Loucy (cell line): ENCODE results near the gene RAC2.

Experiments
- H2AFZ ChIP-seq: fragments of 200-600 bp; sonication (generic); 2 replicates; pipeline ENCODE4 v1.6.0; 2016; ENCODE audit warnings: antibody characterized with exemption, mild to moderate bottlenecking, low read length, moderate library complexity
- H3F3A ChIP-seq: fragments of 200-600 bp; 2 replicates; pipeline ENCODE4 v1.6.0; 2016; ENCODE audit warnings: antibody characterized with exemption, low read depth, mild to moderate bottlenecking
- H3K27me3 ChIP-seq: fragments of 200-600 bp; sonication (generic); 2 replicates; pipeline ENCODE4 v1.6.1; 2014; ENCODE audit warnings: low read length, mild to moderate bottlenecking; ENCODE audit not compliant: insufficient read depth, poor library complexity, severe bottlenecking
- H3K36me3 ChIP-seq: fragments of 200-600 bp; sonication (generic); 2 replicates; pipeline ENCODE4 v1.6.1; 2016; ENCODE audit warnings: low read length; ENCODE audit not compliant: insufficient read depth
- H3K4me1 ChIP-seq: fragments of 200-600 bp; sonication (generic); 2 replicates; pipeline ENCODE4 v1.5.1; 2014; ENCODE audit warnings: low read length, mild to moderate bottlenecking; ENCODE audit not compliant: insufficient read depth, poor library complexity, severe bottlenecking
- H3K4me2 ChIP-seq: fragments of 200-600 bp; sonication (generic); 2 replicates; pipeline ENCODE4 v1.6.0; 2014; ENCODE audit warnings: antibody characterized with exemption, low read length, low read depth, mild to moderate bottlenecking; ENCODE audit not compliant: poor library complexity, severe bottlenecking
- H3K4me3 ChIP-seq: fragments of 200-600 bp; sonication (generic); 2 replicates; pipeline ENCODE4 v1.5.1; 2014; ENCODE audit warnings: low read length, mild to moderate bottlenecking, mixed read lengths; ENCODE audit not compliant: poor library complexity, severe bottlenecking
- H3K79me2 ChIP-seq: fragments of 200-600 bp; sonication (generic); 2 replicates; pipeline ENCODE4 v1.6.1; 2014; ENCODE audit warnings: low read length; ENCODE audit not compliant: insufficient read depth
- H3K9ac ChIP-seq: fragments of 200-600 bp; sonication (generic); 2 replicates; pipeline ENCODE4 v1.6.0; 2014; ENCODE audit warnings: mild to moderate bottlenecking, low read depth, low read length, moderate library complexity; ENCODE audit not compliant: poor library complexity, severe bottlenecking
- H3K9me2 ChIP-seq: fragments of 200-600 bp; sonication (generic); replicated peaks from 2 replicates; pipeline ENCODE4 v1.6.1; 2016; ENCODE audit warnings: low read depth, low read length, mixed read lengths
- H3K9me3 ChIP-seq: fragments of 200-600 bp; sonication (generic); 2 replicates; pipeline ENCODE4 v1.6.1; 2014; ENCODE audit warnings: mild to moderate bottlenecking, antibody characterized with exemption, low read length, low read depth; ENCODE audit not compliant: insufficient read depth
- H4K20me1 ChIP-seq: fragments of 200-600 bp; sonication (generic); 2 replicates; pipeline ENCODE4 v1.6.0; 2014; ENCODE audit warnings: antibody characterized with exemption, low read length, mild to moderate bottlenecking; ENCODE audit not compliant: insufficient read depth, poor library complexity, severe bottlenecking
- EZH2phosphoT487 ChIP-seq: fragments of 200-600 bp; IDR thresholded peaks from 2 replicates; pipeline ENCODE4 v1.6.1; 2018; ENCODE audit warnings: antibody characterized with exemption, mild to moderate bottlenecking, moderate library complexity, borderline replicate concordance
- TF ChIP-seq, protein P1 (sequence below): fragments of 200-600 bp; sonication (generic); conservative IDR thresholded peaks from 2 replicates; pipeline ENCODE4 v1.5.1; 2014; ENCODE audit warnings: mild to moderate bottlenecking, antibody characterized with exemption, low read length

Gene RAC2

DNA sequence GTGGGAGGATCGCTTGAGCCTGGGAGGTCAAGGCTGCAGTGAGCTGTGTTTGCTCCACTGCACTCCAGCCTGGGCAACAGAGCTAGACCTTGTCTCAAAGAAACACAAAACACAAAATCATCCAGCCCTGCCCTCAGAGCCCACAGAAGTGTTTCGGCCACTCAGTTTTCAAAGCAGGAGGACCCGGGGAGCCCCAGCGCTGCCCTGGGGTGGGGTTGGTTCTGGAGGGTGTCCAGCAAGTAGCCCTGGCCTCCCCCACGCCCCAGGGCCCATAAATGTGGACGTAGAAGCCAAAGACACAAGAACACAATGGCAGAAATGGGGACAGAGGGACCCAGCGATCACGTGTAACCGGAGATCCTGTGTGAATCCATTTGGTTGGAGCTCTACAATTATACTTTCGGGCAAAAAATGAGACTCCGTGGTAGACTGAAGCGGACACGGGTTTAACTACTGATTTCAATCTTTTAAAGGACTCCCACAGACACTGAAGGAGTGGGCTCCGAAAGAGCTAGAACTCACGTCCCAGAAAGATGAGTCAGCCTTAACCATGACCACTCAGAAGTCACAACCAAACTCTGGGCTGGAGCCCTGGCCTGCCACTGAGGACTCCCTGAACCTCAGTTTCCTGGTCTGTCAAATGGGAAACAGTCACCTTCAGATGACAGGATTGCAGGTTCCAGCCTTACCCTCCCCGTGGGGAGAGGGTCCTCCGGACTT lies 29.2 kb upstream of the RAC2 start:
- no peak overlapping the region for H3K9ac ChIP-seq
- no peak overlapping the region for H3K4me3 ChIP-seq
- no peaks in the 10 kb centered on the region for H3K9me2 ChIP-seq
- peaks cover 47% of the 10 kb centered on the region for H3K4me1 ChIP-seq
- no peaks in the 10 kb centered on the region for H3K36me3 ChIP-seq
- no peaks in the 10 kb centered on the region for H3K27me3 ChIP-seq
- no peaks in the 10 kb centered on the region for H3K79me2 ChIP-seq
- no peaks in the 10 kb centered on the region for H4K20me1 ChIP-seq
- 0 out of 2 replicates have a peak overlapping the region, but pooled peaks have one; percentile 23 for H2AFZ ChIP-seq
- no peaks in the 10 kb centered on the region for H3F3A ChIP-seq
- H3K4me2 ChIP-seq: peak overlapping the region; percentile 23
- H3K9me3 ChIP-seq: no peaks in the 10 kb centered on the region
- TF ChIP-seq, protein P1, sequence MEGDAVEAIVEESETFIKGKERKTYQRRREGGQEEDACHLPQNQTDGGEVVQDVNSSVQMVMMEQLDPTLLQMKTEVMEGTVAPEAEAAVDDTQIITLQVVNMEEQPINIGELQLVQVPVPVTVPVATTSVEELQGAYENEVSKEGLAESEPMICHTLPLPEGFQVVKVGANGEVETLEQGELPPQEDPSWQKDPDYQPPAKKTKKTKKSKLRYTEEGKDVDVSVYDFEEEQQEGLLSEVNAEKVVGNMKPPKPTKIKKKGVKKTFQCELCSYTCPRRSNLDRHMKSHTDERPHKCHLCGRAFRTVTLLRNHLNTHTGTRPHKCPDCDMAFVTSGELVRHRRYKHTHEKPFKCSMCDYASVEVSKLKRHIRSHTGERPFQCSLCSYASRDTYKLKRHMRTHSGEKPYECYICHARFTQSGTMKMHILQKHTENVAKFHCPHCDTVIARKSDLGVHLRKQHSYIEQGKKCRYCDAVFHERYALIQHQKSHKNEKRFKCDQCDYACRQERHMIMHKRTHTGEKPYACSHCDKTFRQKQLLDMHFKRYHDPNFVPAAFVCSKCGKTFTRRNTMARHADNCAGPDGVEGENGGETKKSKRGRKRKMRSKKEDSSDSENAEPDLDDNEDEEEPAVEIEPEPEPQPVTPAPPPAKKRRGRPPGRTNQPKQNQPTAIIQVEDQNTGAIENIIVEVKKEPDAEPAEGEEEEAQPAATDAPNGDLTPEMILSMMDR: no peak
- no peak for TF ChIP-seq EZH2phosphoT487

DNA sequence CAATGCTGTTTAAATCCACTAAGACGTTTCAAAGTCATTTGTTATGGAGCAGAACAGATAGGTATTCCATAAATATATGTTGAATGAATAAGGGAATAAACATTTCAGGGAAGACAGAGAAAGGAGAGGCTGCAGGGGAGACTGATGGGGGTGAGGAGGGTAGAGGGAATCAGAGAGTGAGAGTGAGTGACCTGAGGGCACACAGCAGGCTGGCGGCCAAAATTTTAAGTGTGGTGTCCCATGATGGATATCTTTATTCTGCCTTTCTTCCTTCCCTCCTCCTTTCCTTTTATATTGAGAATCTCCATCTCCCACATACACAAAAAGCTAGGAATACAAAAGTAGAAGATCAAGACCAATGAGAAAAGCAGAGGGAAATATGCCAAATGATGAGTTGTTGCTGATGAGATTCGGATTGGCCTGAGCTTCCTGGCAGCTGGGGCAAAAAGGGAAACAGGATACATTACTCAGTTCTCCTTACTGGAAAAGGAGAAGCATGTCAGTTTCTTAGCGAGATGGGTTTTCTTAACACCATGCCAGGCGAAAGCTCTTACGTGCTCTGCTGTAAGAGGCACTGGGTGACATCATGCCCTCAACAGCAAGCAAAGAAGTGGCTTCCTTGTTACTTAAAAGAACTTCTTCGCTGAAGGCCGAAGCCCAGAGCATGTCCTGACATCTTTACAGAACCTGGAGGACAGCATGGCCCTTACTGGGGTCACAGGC lies 27.0 kb upstream of the RAC2 start:
- no peak overlapping the region for H2AFZ ChIP-seq
- H3K9me3 ChIP-seq: no peaks in the 10 kb centered on the region
- H3K4me3 ChIP-seq: no peak overlapping the region
- H3K4me1 ChIP-seq: peaks cover 60% of the 10 kb centered on the region
- no peaks in the 10 kb centered on the region for H4K20me1 ChIP-seq
- no peaks in the 10 kb centered on the region for H3K79me2 ChIP-seq
- H3F3A ChIP-seq: no peaks in the 10 kb centered on the region
- no peak for TF ChIP-seq EZH2phosphoT487
- TF ChIP-seq, protein P1: no peak
- no peak overlapping the region for H3K4me2 ChIP-seq
- H3K27me3 ChIP-seq: no peaks in the 10 kb centered on the region
- no peak overlapping the region for H3K9ac ChIP-seq
- no peaks in the 10 kb centered on the region for H3K9me2 ChIP-seq
- H3K36me3 ChIP-seq: no peaks in the 10 kb centered on the region

DNA sequence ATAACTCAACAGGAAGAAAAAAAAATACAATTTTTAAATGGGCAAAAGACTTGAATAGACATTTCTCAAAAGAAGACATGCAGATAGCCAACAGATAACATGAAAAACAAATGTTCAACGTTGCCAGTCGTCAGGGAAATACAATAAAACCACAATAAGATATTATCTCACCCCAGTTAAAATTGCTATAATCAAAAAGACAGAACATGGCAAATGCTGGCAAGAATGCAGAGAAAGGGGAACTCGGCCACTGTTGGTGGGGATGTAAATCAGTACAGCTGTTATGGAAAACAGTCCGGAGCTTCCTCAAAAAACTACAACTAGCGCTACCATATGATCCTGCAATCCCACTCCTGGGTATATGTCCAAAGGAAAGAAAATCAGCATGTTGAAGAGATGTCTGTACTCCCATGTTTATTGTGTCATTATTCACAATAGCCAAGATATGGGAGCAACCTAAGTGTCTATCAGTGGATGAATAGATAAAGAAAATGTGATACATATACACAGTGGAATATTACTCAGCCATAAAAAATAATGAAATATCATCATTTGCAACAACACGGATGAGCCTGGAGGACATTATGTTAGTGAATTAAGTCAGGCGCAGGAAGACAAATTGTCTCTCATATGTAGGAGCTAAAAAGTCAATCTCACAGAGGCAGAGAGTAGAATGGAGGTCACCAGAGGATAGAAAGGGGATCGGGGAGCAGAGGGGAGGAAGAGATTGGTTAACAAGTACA lies 26.0 kb upstream of the RAC2 start:
- peaks cover 54% of the 10 kb centered on the region for H3K4me1 ChIP-seq
- H4K20me1 ChIP-seq: no peaks in the 10 kb centered on the region
- no peaks in the 10 kb centered on the region for H3K27me3 ChIP-seq
- no peaks in the 10 kb centered on the region for H3K9me2 ChIP-seq
- no peaks in the 10 kb centered on the region for H3K36me3 ChIP-seq
- H2AFZ ChIP-seq: 0 out of 2 replicates have a peak overlapping the region, but pooled peaks have one; percentile 8
- no peaks in the 10 kb centered on the region for H3K9me3 ChIP-seq
- no peaks in the 10 kb centered on the region for H3F3A ChIP-seq
- peak overlapping the region; percentile 4 for H3K4me3 ChIP-seq
- no peak for TF ChIP-seq EZH2phosphoT487
- TF ChIP-seq, protein P1: no peak
- peak overlapping the region; percentile 44 for H3K4me2 ChIP-seq
- no peaks in the 10 kb centered on the region for H3K79me2 ChIP-seq
- H3K9ac ChIP-seq: no peak overlapping the region
